Muscle of leg (tissue), 11 donors: ENCODE data around the gene KRTAP5-6. TPM values are rescaled to one million over a fixed set of nuclear protein-coding genes. Genes with fewer than 3 reads are reported as not detected.
"Not testable (repeated sequence)": the region's sequence is repeated elsewhere in the genome, so short reads cannot be mapped to it uniquely, and the experiment has no call there.

Source experiments
- DNase-seq: peaks from one replicate; pipeline ENCODE4 v3.0.0; 2013
- H3K27ac ChIP-seq: one replicate; pipeline ENCODE4 v1.5.1; 2013; ENCODE audit warnings: mild to moderate bottlenecking, low read length, control low read depth
- H3K27me3 ChIP-seq: one replicate; pipeline ENCODE4 v1.6.1; 2013; ENCODE audit warnings: low read length; ENCODE audit not compliant: control insufficient read depth, insufficient read depth
- H3K36me3 ChIP-seq: one replicate; pipeline ENCODE4 v1.6.1; 2013; ENCODE audit warnings: low read length; ENCODE audit not compliant: control insufficient read depth, insufficient read depth
- H3K4me1 ChIP-seq: one replicate; pipeline ENCODE4 v1.6.1; 2013; ENCODE audit warnings: low read length; ENCODE audit not compliant: control insufficient read depth, insufficient read depth
- H3K4me3 ChIP-seq: one replicate; pipeline ENCODE4 v1.5.1; 2013; ENCODE audit warnings: low read length, control low read depth
- H3K9me3 ChIP-seq: replicated peaks from 2 replicates; pipeline ENCODE4 v1.6.1; 2013; ENCODE audit warnings: low read depth, low read length; ENCODE audit not compliant: control insufficient read depth
- WGBS: methylation state at CpG from one replicate; pipeline ENCODE4 v1.1.5; 2013; ENCODE audit warnings: missing lambda C conversion rate; ENCODE audit not compliant: insufficient coverage; 5-methylcytosine and 5-hydroxymethylcytosine counted together
- polyA plus RNA-seq, 8 donors: library from polyadenylated mRNA; unstranded; fragments of 120-200 nt; gene quantifications; one replicate each; pipeline versions ENCODE4 v1.2.1 to v1.2.3, GENCODE V29; 2013; ENCODE audit warnings: inconsistent platforms in 1 of 8, low replicate concordance in 1 of 8; ENCODE audit not compliant: insufficient read length in 8 of 8, insufficient read depth in 1 of 8
- total RNA-seq: library from RNA; stranded (reverse); fragments of 120-200 nt; gene quantifications from one replicate; pipeline ENCODE4 v1.2.4, GENCODE V29; 2013

Gene KRTAP5-6
- total and polyA plus RNA-seq, 9 donors, result 0.28 to 1.1 (median 0.61) TPM; not detected in 6

DNA sequence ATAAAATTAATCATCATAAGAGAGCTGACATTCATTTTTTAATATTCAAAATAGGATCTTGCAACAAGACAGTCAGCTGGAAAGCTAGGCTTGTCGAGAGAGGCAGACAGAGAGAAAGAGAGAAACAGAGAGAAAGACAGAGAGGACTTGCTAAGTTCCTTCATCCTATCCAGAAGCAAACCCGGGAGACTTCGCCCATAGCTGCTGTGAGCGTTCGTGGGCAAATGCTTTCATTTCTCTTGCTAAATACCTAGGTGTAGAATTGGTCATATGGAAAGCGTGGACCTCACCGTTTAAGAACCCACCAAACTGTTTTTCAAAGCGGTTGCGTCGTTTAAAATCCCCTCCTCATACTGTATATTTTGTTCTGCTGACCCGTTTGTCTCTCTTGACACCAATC lies 25.3 kb upstream of the KRTAP5-6 start:
- Histone ChIP-seq H3K9me3 (no peaks in the 10 kb centered on the region), H3K4me3 (no peak overlapping the region), H3K27me3 (peaks cover 18% of the 10 kb centered on the region), H3K4me1 (peaks cover 45% of the 10 kb centered on the region), H3K27ac (peak overlapping the region; percentile 86), H3K36me3 (no peaks in the 10 kb centered on the region)
- DNase-seq, result no peak
- 72% methylated on average over 8 of the region's 11 CpGs for WGBS

DNA sequence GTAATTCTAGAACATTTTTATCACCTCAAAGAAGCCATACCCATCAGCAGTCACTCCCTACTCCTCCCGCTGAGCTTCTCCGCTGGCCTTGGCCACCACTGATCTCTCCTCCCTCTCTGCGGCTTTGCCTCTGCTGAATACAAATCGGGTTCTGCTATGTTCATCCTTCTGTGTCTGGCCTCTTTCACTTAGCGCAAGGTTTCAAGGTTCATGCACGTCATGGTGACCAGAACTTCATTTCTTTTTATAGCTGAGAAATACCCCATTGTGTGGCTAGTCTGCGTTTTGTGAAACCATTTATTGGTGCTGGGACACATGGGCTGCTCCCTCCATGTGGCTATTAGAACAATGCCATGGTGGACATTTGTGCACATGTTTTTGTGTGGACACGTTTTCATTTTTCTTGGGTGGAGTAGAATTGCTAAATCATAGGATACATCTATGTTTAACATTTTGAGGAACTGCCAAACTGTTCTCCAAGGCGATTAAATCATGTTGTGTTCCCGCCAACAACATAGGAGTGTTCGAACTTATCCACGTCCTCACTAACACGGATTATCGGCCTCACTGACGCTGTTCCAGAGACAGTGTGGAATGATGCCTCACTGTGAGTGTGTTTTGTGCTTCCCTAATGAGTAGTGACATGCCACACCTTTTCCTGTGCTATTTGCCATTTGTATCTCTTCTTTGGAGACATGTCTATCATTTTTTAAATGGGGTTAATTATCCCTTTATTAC lies 24.2 kb upstream of the KRTAP5-6 start:
- Histone ChIP-seq H3K36me3 (no peaks in the 10 kb centered on the region), H3K27me3 (peaks cover 18% of the 10 kb centered on the region), H3K4me1 (peaks cover 36% of the 10 kb centered on the region), H3K27ac (peak overlapping the region; percentile 86), H3K4me3 (no peak overlapping the region), H3K9me3 (no peaks in the 10 kb centered on the region)
- peak; percentile 93 for DNase-seq
- WGBS, result 54% methylated on average over 10 of the region's 15 CpGs

GRCh38 chr11:1673446-1674172 lies 23.4 kb upstream of the KRTAP5-6 start:
- Histone ChIP-seq H3K27ac (peak overlapping the region; percentile 86), H3K36me3 (no peaks in the 10 kb centered on the region), H3K27me3 (peaks cover 16% of the 10 kb centered on the region), H3K4me1 (peaks cover 30% of the 10 kb centered on the region), H3K9me3 (no peaks in the 10 kb centered on the region), H3K4me3 (no peak overlapping the region)
- WGBS, result 61% methylated on average over 4 of the region's 11 CpGs
- peak; percentile 70 for DNase-seq

- peaks cover 14% of the 10 kb centered on the region for H3K27me3 ChIP-seq
- 16% methylated on average over 14 of the region's 21 CpGs for WGBS
- H3K27ac ChIP-seq, result peak overlapping the region; percentile 86
- H3K4me1 ChIP-seq, result peaks cover 25% of the 10 kb centered on the region
- H3K4me3 ChIP-seq, result peak overlapping the region; percentile 18
- no peaks in the 10 kb centered on the region for H3K36me3 ChIP-seq
- peak; percentile 76 for DNase-seq
- H3K9me3 ChIP-seq, result no peaks in the 10 kb centered on the region
Observed at GRCh38 chr11:1674173-1675131, 22.5 kb upstream of the KRTAP5-6 start.

DNA sequence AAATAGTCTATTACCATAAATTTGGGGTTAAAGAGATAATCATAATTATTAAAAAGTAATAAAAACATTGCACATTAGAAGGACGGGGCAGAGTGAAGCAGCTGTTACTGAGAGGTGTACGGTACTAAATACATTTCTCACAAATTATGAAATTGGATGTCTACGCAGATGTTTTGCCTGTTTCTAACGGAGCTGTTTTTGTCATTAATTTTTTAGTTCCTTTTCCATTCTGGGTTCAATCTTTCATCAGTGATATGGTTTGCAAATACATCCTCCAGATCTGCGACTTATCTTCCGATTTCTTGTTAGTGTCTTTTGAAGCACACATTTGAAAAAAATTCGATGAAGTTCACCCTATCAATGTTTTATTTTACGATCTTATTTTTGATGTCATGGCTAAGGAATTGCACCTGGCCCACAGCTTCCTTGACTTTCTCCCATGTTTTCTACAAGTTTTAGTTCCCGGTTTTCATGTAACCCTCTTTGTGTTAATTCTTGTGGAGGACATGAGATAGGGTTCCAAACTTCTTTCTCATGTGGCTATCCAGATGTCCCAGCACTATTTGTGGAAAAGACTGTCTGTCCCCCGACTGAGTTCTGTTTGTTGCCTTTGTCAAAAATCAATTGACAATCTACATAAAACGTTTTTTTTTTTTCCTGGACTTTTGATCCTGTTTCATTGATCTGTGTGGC lies 21.3 kb upstream of the KRTAP5-6 start:
- Histone ChIP-seq H3K4me1 (peaks cover 17% of the 10 kb centered on the region), H3K4me3 (no peak overlapping the region), H3K27me3 (peaks cover 11% of the 10 kb centered on the region), H3K9me3 (peaks cover 2% of the 10 kb centered on the region), H3K27ac (peak overlapping the region; percentile 86), H3K36me3 (no peaks in the 10 kb centered on the region)
- DNase-seq, result peak; percentile 56
- no CpG with 5 or more reads among the region's 11 CpGs for WGBS

DNA sequence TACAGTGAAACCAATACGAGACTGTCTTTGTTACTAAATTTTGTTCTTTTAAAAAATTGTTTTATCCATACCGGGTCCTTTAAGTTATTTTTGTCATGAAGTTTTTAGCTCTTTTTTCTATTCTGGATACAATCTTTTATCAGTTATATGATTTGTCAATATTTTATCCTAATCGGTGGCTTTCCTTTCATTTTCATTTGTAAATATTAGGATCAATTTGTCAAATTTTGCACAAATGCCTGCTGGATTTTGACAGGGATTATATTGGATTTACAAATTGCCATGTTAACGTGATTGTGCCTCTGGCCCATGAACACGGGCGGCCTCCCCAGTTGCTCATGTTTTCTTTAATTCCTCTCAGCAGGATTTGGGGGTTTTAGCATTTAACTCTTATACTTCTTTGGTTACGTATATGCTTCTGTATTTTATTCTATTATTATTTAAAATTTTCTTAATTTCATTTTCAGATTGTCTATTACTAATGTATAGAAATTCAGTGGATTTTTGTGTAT lies 20.7 kb upstream of the KRTAP5-6 start:
- Histone ChIP-seq H3K27ac (peak overlapping the region; percentile 86), H3K27me3 (peaks cover 9% of the 10 kb centered on the region), H3K9me3 (peaks cover 2% of the 10 kb centered on the region), H3K36me3 (no peaks in the 10 kb centered on the region), H3K4me1 (peaks cover 17% of the 10 kb centered on the region), H3K4me3 (no peak overlapping the region)
- no CpG with 5 or more reads among the region's 7 CpGs for WGBS
- no peak for DNase-seq

GRCh38 chr11:1679881-1680280 lies 17.1 kb upstream of the KRTAP5-6 start:
- H3K4me1 ChIP-seq, result peaks cover 9% of the 10 kb centered on the region
- no peak overlapping the region for H3K4me3 ChIP-seq
- no peaks in the 10 kb centered on the region for H3K36me3 ChIP-seq
- WGBS, result 53% methylated on average over 3 of the region's 10 CpGs
- H3K27ac ChIP-seq, result no peak overlapping the region
- DNase-seq, result no peak
- peaks cover 2% of the 10 kb centered on the region for H3K27me3 ChIP-seq
- peaks cover 2% of the 10 kb centered on the region for H3K9me3 ChIP-seq

- H3K27me3 ChIP-seq, result peaks cover 2% of the 10 kb centered on the region
- H3K36me3 ChIP-seq, result no peaks in the 10 kb centered on the region
Observed at GRCh38 chr11:1682225-1682905, 14.6 kb upstream of the KRTAP5-6 start.

DNA sequence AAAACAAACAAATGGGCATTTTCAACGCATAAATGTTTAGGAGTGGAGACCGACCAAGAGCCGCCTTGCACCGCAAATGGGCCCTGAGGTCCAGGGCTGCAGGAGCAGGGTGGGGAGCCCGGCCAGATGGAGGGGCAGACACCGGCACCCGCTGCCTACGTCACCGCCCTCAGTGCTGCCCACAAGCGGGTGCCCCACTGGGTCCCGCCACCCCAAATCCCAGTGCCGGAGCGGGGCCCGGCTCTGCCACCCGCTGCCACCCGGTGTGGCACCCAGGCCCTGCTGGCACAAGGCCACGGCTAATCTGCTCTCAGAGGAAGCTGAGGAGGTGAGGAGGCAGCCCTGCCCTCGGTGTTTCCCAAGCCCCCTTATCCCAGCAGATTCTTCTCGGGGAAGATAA lies 13.8 kb upstream of the KRTAP5-6 start:
- H3K27me3 ChIP-seq, H3K36me3 ChIP-seq, H3K9me3 ChIP-seq, H3K4me3 ChIP-seq, DNase-seq: not testable (repeated sequence)
- peak overlapping the region; percentile 35 for H3K27ac ChIP-seq
- 76% methylated on average over 4 of the region's 19 CpGs for WGBS
- H3K4me1 ChIP-seq, result peaks cover 11% of the 10 kb centered on the region

More at GRCh38 chr11:1682225-1682905, 14.6 kb upstream of the KRTAP5-6 start:
- DNase-seq, result no peak
- peak overlapping the region; percentile 62 for H3K27ac ChIP-seq
- no CpG with 5 or more reads among the region's 15 CpGs for WGBS
- peaks cover 2% of the 10 kb centered on the region for H3K9me3 ChIP-seq
- H3K4me1 ChIP-seq, result peaks cover 11% of the 10 kb centered on the region
- H3K4me3 ChIP-seq, result no peak overlapping the region
